ENCODE measurements around the gene DUSP9. TPM values are rescaled to one million over a fixed set of nuclear protein-coding genes. Genes with fewer than 3 reads are reported as not detected.

Gene DUSP9
- total and polyA plus RNA-seq, 10 of the 15 experiments (the other 5 are each of a cell fraction or from before 2014, with no cell fraction given) = 0.10 TPM; not detected in 9

DNA sequence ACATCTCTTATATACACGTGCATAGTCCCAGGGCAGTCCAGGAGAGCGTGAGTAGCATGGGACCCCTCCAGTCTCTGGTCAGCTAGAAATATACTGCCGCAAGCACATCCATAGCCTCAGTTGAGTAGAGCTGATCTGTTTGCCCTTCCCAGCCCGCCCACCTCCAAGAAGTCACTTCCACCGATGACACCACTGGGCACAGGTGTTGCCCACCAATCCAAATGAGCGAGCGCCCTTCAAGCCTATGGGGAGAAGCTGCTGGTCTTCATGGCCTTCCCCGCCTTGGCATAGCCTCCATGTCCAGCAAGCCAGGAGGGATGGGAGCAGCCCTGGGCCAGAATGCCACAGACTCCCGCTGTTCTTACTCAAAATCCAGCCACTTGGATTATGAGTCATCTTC, 10.2 kb downstream of the DUSP9 start:
- Histone ChIP-seq H4K20me1 (ENCODE audit: control insufficient read depth, insufficient read depth) (no peaks in the 10 kb centered on the region), H3K4me2 (ENCODE audit: control insufficient read depth, insufficient read depth) (no peak overlapping the region), H3K36me3 (ENCODE audit: control insufficient read depth in 2 of 2, insufficient read depth in 2 of 2, low read length in 1 of 2) (no peaks in the 10 kb centered on the region), H3K9me3 (replicated peaks; ENCODE audit: control insufficient read depth, insufficient read depth, low read length) (no peaks in the 10 kb centered on the region; the same call in 2 of the 3 replicates), H3K27me3 (replicated peaks in 1 of 2; ENCODE audit: control insufficient read depth in 2 of 2, insufficient read depth in 2 of 2, low read length in 1 of 2) (no peaks in the 10 kb centered on the region), H2AFZ (ENCODE audit: control insufficient read depth, low read depth, low read length) (no peak overlapping the region), H3K27ac (ENCODE audit: control insufficient read depth, insufficient read depth) (no peak overlapping the region), H3K79me2 (ENCODE audit: control insufficient read depth, insufficient read depth, low read length) (no peaks in the 10 kb centered on the region), H3K4me3 (no peak overlapping the region), H3K4me1 (ENCODE audit: control insufficient read depth, insufficient read depth, low read length) (no peaks in the 10 kb centered on the region), H3K9ac (ENCODE audit: control insufficient read depth, insufficient read depth, low read length) (no peak overlapping the region)
- CTCF ChIA-PET = interaction anchor here (1.3 to 1.8 kb wide), 3 partner anchors 8 to 118 kb away, joined by 3 to 7 read pairs (median 5); no protein-coding TSS in a partner anchor
- POLR2A ChIA-PET = no interaction called here
- in situ Hi-C loops (cut with MboI) (loop anchor here (5.0 to 10.0 kb wide), 2 partner anchors 105 to 122 kb away; no protein-coding TSS in a partner anchor), intact Hi-C loops (cut with micrococcal nuclease; ENCODE audit: unreplicated experiment) (no loop called here)
- BruUV-seq (replicated peaks) = no TSS peak
- WGBS (ENCODE audit: insufficient coverage, insufficient replicate concordance, low lambda C conversion rate, missing lambda C conversion rate) = 43% methylated on average over 9 of the region's 9 CpGs
- SMC1A ChIA-PET (ENCODE audit: uncharacterized antibody, unreplicated experiment) = no interaction called here
- RAD21 ChIA-PET (ENCODE audit: unreplicated experiment) = interaction anchor here (0.7 to 2.5 kb wide), 2 partner anchors 10 to 55 kb away, joined by 3 to 8 read pairs; no protein-coding TSS in a partner anchor
- no peak for FAIRE-seq
- DNase-seq (ENCODE audit: low read depth, low spot score) = no peak
- ATAC-seq = no peak
- TF ChIP-seq RELA (IDR thresholded peaks at IDR 0.05; ENCODE audit: borderline replicate concordance, partially characterized antibody) = no peak
- TF ChIP-seq, protein P1, sequence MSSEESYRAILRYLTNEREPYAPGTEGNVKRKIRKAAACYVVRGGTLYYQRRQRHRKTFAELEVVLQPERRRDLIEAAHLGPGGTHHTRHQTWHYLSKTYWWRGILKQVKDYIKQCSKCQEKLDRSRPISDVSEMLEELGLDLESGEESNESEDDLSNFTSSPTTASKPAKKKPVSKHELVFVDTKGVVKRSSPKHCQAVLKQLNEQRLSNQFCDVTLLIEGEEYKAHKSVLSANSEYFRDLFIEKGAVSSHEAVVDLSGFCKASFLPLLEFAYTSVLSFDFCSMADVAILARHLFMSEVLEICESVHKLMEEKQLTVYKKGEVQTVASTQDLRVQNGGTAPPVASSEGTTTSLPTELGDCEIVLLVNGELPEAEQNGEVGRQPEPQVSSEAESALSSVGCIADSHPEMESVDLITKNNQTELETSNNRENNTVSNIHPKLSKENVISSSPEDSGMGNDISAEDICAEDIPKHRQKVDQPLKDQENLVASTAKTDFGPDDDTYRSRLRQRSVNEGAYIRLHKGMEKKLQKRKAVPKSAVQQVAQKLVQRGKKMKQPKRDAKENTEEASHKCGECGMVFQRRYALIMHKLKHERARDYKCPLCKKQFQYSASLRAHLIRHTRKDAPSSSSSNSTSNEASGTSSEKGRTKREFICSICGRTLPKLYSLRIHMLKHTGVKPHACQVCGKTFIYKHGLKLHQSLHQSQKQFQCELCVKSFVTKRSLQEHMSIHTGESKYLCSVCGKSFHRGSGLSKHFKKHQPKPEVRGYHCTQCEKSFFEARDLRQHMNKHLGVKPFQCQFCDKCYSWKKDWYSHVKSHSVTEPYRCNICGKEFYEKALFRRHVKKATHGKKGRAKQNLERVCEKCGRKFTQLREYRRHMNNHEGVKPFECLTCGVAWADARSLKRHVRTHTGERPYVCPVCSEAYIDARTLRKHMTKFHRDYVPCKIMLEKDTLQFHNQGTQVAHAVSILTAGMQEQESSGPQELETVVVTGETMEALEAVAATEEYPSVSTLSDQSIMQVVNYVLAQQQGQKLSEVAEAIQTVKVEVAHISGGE (CRISPR knock-in tag; IDR thresholded peaks at IDR 0.05) = no peak
- no peak for TF ChIP-seq CEBPB (IDR thresholded peaks at IDR 0.05; ENCODE audit: borderline replicate concordance in 1 of 2, low read depth in 2 of 2, low read length in 2 of 2)
- TF ChIP-seq, protein P2, sequence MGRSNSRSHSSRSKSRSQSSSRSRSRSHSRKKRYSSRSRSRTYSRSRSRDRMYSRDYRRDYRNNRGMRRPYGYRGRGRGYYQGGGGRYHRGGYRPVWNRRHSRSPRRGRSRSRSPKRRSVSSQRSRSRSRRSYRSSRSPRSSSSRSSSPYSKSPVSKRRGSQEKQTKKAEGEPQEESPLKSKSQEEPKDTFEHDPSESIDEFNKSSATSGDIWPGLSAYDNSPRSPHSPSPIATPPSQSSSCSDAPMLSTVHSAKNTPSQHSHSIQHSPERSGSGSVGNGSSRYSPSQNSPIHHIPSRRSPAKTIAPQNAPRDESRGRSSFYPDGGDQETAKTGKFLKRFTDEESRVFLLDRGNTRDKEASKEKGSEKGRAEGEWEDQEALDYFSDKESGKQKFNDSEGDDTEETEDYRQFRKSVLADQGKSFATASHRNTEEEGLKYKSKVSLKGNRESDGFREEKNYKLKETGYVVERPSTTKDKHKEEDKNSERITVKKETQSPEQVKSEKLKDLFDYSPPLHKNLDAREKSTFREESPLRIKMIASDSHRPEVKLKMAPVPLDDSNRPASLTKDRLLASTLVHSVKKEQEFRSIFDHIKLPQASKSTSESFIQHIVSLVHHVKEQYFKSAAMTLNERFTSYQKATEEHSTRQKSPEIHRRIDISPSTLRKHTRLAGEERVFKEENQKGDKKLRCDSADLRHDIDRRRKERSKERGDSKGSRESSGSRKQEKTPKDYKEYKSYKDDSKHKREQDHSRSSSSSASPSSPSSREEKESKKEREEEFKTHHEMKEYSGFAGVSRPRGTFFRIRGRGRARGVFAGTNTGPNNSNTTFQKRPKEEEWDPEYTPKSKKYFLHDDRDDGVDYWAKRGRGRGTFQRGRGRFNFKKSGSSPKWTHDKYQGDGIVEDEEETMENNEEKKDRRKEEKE (IDR thresholded peaks at IDR 0.05) = no peak
- no peak for TF ChIP-seq SREBF2 (IDR thresholded peaks at IDR 0.05; ENCODE audit: low read length)
- no peak for TF ChIP-seq DPF2 (IDR thresholded peaks at IDR 0.05)
- no peak for TF ChIP-seq WRNIP1 (IDR thresholded peaks at IDR 0.05; ENCODE audit: borderline replicate concordance, low read depth, low read length)
- TF ChIP-seq BMI1 (IDR thresholded peaks at IDR 0.05; ENCODE audit: borderline replicate concordance) = no peak
- TF ChIP-seq, protein P3, sequence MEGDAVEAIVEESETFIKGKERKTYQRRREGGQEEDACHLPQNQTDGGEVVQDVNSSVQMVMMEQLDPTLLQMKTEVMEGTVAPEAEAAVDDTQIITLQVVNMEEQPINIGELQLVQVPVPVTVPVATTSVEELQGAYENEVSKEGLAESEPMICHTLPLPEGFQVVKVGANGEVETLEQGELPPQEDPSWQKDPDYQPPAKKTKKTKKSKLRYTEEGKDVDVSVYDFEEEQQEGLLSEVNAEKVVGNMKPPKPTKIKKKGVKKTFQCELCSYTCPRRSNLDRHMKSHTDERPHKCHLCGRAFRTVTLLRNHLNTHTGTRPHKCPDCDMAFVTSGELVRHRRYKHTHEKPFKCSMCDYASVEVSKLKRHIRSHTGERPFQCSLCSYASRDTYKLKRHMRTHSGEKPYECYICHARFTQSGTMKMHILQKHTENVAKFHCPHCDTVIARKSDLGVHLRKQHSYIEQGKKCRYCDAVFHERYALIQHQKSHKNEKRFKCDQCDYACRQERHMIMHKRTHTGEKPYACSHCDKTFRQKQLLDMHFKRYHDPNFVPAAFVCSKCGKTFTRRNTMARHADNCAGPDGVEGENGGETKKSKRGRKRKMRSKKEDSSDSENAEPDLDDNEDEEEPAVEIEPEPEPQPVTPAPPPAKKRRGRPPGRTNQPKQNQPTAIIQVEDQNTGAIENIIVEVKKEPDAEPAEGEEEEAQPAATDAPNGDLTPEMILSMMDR (IDR thresholded peaks at IDR 0.05 in 2 of 3, conservative IDR thresholded peaks at IDR 0.05 in 1 of 3; ENCODE audit: control insufficient read depth in 2 of 3, extremely low read depth in 1 of 3, insufficient read depth in 1 of 3, low read depth in 3 of 3, low read length in 3 of 3) = no peak
- TF ChIP-seq MEF2A (IDR thresholded peaks at IDR 0.05; ENCODE audit: insufficient read depth, low read depth, low read length) = no peak
- TF ChIP-seq, protein P4, sequence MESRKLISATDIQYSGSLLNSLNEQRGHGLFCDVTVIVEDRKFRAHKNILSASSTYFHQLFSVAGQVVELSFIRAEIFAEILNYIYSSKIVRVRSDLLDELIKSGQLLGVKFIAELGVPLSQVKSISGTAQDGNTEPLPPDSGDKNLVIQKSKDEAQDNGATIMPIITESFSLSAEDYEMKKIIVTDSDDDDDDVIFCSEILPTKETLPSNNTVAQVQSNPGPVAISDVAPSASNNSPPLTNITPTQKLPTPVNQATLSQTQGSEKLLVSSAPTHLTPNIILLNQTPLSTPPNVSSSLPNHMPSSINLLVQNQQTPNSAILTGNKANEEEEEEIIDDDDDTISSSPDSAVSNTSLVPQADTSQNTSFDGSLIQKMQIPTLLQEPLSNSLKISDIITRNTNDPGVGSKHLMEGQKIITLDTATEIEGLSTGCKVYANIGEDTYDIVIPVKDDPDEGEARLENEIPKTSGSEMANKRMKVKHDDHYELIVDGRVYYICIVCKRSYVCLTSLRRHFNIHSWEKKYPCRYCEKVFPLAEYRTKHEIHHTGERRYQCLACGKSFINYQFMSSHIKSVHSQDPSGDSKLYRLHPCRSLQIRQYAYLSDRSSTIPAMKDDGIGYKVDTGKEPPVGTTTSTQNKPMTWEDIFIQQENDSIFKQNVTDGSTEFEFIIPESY (IDR thresholded peaks at IDR 0.05) = no peak
- no peak for TF ChIP-seq IKZF1 (conservative IDR thresholded peaks at IDR 0.05)
- no peak for TF ChIP-seq ZNF217 (IDR thresholded peaks at IDR 0.05)

Measured in GM12878 (cell line).